ENCODE measurements around the gene ZBTB5. TPM values are rescaled to one million over a fixed set of nuclear protein-coding genes. Genes with fewer than 3 reads are reported as not detected.

The ZBTB5 gene
- total RNA-seq, 1 experiment from 2014 or later = 9.1 TPM

GRCh38 chr9:37476930-37477329, 11.7 kb upstream of the ZBTB5 start:
- H3K9ac ChIP-seq (ENCODE audit: extremely low read depth, insufficient read length, low read length) = no peak overlapping the region
- Mint-ChIP-seq H3K27ac (no peak overlapping the region), H3K4me1 (peaks cover 13% of the 10 kb centered on the region in 2 experiments), H3K4me3 (no peak overlapping the region; a peak in 1 of 5 replicates), H3K27me3 (ENCODE audit: low read depth) (peaks cover 4% of the 10 kb centered on the region; the same call in 1 of the 2 replicates), H3K36me3 (ENCODE audit: insufficient read depth in 1 of 3, low read depth in 3 of 3) (peaks cover 6 to 22% (median 10%) of the 10 kb centered on the region in 3 experiments; a peak in 4 of 7 replicates), H3K9me3 (peaks cover 23 to 27% of the 10 kb centered on the region in 2 experiments)
- H2BK20ac ChIP-seq (ENCODE audit: low read depth, low read length, poor library complexity, severe bottlenecking) = no peak overlapping the region
- no peak for DNase-seq
- H3K4me2 ChIP-seq (ENCODE audit: insufficient read depth, insufficient read length, low read length) = no peak overlapping the region
- H3K27me3 ChIP-seq (ENCODE audit: insufficient read depth, low read length) = no peaks in the 10 kb centered on the region
- no peaks in the 10 kb centered on the region for H4K20me1 ChIP-seq (ENCODE audit: control insufficient read depth, insufficient read depth, insufficient read length)
- no peak overlapping the region for H3K23ac ChIP-seq (ENCODE audit: insufficient read length, low read depth, low read length)
- H4K8ac ChIP-seq (replicated peaks; ENCODE audit: insufficient read length, low read depth, low read length) = no peak overlapping the region
- no CpG with 5 or more reads among the region's 11 CpGs for WGBS (ENCODE audit: extremely low coverage, insufficient read length, low lambda C conversion rate)
- H3K9me3 ChIP-seq (ENCODE audit: control insufficient read depth, low read depth, low read length) = peaks cover 5% of the 10 kb centered on the region
- H3K14ac ChIP-seq (ENCODE audit: insufficient read depth, low read length) = no peak overlapping the region
- no peak overlapping the region for H3K56ac ChIP-seq (ENCODE audit: insufficient read length, low read depth, low read length)
- H4K91ac ChIP-seq (ENCODE audit: insufficient read length, low read depth, low read length) = no peak overlapping the region
- no peak overlapping the region for H4K5ac ChIP-seq (ENCODE audit: insufficient read length, low read depth, low read length)
- H2BK120ac ChIP-seq (ENCODE audit: low read depth, low read length, poor library complexity, severe bottlenecking) = no peak overlapping the region
- TF ChIP-seq CTCF (conservative IDR thresholded peaks at IDR 0.05) = no peak
- no peak overlapping the region for H3K4ac ChIP-seq (ENCODE audit: low read depth, low read length)
- no peak overlapping the region for H2BK15ac ChIP-seq (ENCODE audit: low read depth, low read length)
- no peak overlapping the region for H3K18ac ChIP-seq (ENCODE audit: insufficient read length, low read depth, low read length)
- no peaks in the 10 kb centered on the region for H3K23me2 ChIP-seq (ENCODE audit: insufficient read length, low read depth, low read length, poor library complexity, severe bottlenecking)
- no peaks in the 10 kb centered on the region; the same call in none of the 2 replicates for H3K4me1 ChIP-seq (ENCODE audit: insufficient read depth, low read length)
- H3K79me1 ChIP-seq (ENCODE audit: insufficient read depth, low read depth, low read length, poor library complexity, severe bottlenecking) = no peaks in the 10 kb centered on the region
- no peak overlapping the region for H3K27ac ChIP-seq (ENCODE audit: insufficient read length, low read depth, low read length)
- no peak overlapping the region for H2AFZ ChIP-seq (ENCODE audit: low read length)
- no peak overlapping the region for H2BK5ac ChIP-seq (ENCODE audit: insufficient read length, low read length)
- no peak overlapping the region for H2AK5ac ChIP-seq (ENCODE audit: insufficient read length, low read length)
- no peaks in the 10 kb centered on the region for H3K79me2 ChIP-seq (ENCODE audit: insufficient read depth, low read length)
- H2BK12ac ChIP-seq (ENCODE audit: insufficient read length, low read depth, low read length) = no peak overlapping the region
- H3T11ph ChIP-seq (ENCODE audit: low read length) = no peak overlapping the region

Measured in H9 (cell line).